Stomach (tissue), 9 donors: Measurements from ENCODE around the gene FOXN3. TPM values are rescaled to one million over a fixed set of nuclear protein-coding genes. Genes with fewer than 3 reads are reported as not detected.
"Not testable (repeated sequence)": the region's sequence is repeated elsewhere in the genome, so short reads cannot be mapped to it uniquely, and the experiment has no call there.

Experiments
- DNase-seq, 2 donors: peaks; one replicate each; pipeline versions ENCODE4 v3.0.0 to v3.0.0-alpha.2; 2013 to 2019
- H3K27ac ChIP-seq, 5 donors: fragments of 200-600 bp in 4 of 5; sonication (generic) in 4 of 5; one replicate each; pipeline ENCODE4 v1.5.1; 2013 to 2019; ENCODE audit warnings: mild to moderate bottlenecking in 1 of 5, moderate library complexity in 1 of 5
- H3K27me3 ChIP-seq, 3 donors: fragments of 200-600 bp; sonication (generic); one replicate each; pipeline ENCODE4 v1.5.1; 2017 to 2019; ENCODE audit warnings: mixed run types in 1 of 3
- H3K36me3 ChIP-seq, 4 donors: fragments of 200-600 bp; sonication (generic); 1 replicate in 3 of 4; 2 replicates in 1 of 4; pipeline ENCODE4 v1.5.1; 2016 to 2019
- H3K4me1 ChIP-seq, 4 donors: fragments of 200-600 bp; sonication (generic); one replicate each; pipeline ENCODE4 v1.5.1; 2016 to 2019
- H3K4me3 ChIP-seq, 4 donors: fragments of 200-600 bp; sonication (generic) in 3 of 4; one replicate each; pipeline ENCODE4 v1.5.1; 2016 to 2019; ENCODE audit warnings: mild to moderate bottlenecking in 1 of 4
- H3K9me3 ChIP-seq, 4 donors: fragments of 200-600 bp; sonication (generic); one replicate each; pipeline ENCODE4 v1.5.1; 2016 to 2019
- CTCF ChIP-seq, 7 experiments: fragments of 450-650 bp in 4 of 7; fragments of 200-600 bp in 3 of 7; sonication (generic) in 3 of 7; IDR thresholded peaks; one replicate each; pipeline ENCODE4 v1.5.1; 2016 to 2019; ENCODE audit warnings: antibody characterized with exemption in 7 of 7, control low read depth in 2 of 7, mild to moderate bottlenecking in 1 of 7
- EP300 ChIP-seq: sonication (generic); formaldehyde crosslinking; IDR thresholded peaks from one replicate; pipeline ENCODE4 v1.6.1; 2017; ENCODE audit warnings: antibody characterized with exemption
- POLR2A ChIP-seq, 4 donors: fragments of 450-650 bp; IDR thresholded peaks; one replicate each; pipeline ENCODE4 v1.6.1; 2016; ENCODE audit warnings: antibody characterized with exemption in 4 of 4, control low read depth in 2 of 4, mild to moderate bottlenecking in 1 of 4, moderate library complexity in 1 of 4
- POLR2AphosphoS5 ChIP-seq, 3 donors: sonication (generic); formaldehyde crosslinking; IDR thresholded peaks; one replicate each; pipeline ENCODE4 v1.6.1; 2016; ENCODE audit warnings: antibody characterized with exemption in 3 of 3
- WGBS, 5 donors: extraction: QIAGEN DNeasy Blood & Tissue Kit in 3 of 5; methylation state at CpG; one replicate each; pipeline versions ENCODE4 v1.1.5 to v1.1.7; 2013 to 2018; 5-methylcytosine and 5-hydroxymethylcytosine counted together
- intact Hi-C: fragments of 100-400 bp; cut with DNase I; formaldehyde crosslinking; loops from one replicate; pipeline ENCODE4 v1.15.1; 2023; ENCODE audit warnings: low total_unique reads
- polyA plus RNA-seq, 3 donors: library from polyadenylated mRNA; stranded (reverse); fragments of 200-250 nt; gene quantifications; one replicate each; pipeline ENCODE4 v1.2.3, GENCODE V29; 2013
- total RNA-seq, 5 donors: library from RNA; depleted of rRNA; stranded (reverse); fragments of >200 nt; gene quantifications; one replicate each; pipeline versions ENCODE4 v1.1.0 to v1.2.3, GENCODE V29; 2014 to 2016
- donor health status: healthy with polysubstance abuse.
- donor health status: Bipolar disorder and iron deficiency.
- donor health status: healthy.

The FOXN3 gene
- total and polyA plus RNA-seq, 8 donors = 12.5 to 126 (median 56.6) TPM

DNA sequence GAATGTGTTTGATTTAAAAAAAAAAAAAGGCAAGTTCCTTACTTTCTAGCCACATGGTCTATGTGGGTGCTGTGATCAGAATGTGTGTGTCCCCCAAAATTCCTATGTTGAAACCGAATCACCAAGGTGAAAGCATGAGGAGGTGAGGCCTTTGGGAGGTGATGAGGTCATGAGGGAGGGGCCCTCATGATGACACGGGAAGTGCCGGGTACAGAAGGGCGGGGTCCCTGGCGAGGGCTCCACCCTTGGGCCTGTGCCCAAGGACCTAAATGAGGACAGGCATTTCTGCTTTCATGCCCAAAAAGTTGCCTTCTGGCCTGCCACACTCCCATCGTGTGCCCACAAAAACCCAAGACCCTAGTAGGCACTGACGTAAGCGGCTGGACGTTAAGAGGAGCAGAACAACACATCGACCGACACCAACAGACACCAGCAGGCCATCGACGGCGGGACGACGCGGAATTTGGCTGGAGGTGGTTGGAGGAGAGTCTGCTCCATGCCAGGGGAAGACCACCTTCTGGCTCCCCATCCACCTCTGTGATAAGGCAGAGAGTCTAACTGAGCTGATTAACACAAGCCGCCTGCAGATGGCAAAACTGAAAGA lies 211.8 kb downstream of the FOXN3 start:
- Histone ChIP-seq H3K4me3 (no peak overlapping the region), H3K27me3 (no peaks in the 10 kb centered on the region), H3K36me3 (peaks cover 0 to 13% (median 9%) of the 10 kb centered on the region in 4 donors), H3K4me1 (peaks cover 0 to 35% (median 15%) of the 10 kb centered on the region in 4 donors), H3K9me3 (peaks cover 0 to 5% (median 0%) of the 10 kb centered on the region in 4 donors), H3K27ac (no peak overlapping the region)
- TF ChIP-seq POLR2AphosphoS5 (IDR thresholded peaks at IDR 0.05) (no peak), EP300 (no peak), POLR2A (IDR thresholded peaks at IDR 0.05) (no peak), CTCF (IDR thresholded peaks at IDR 0.05) (no peak)
- intact Hi-C loops = no loop called here
- WGBS, 5 donors = 90 to 94% (median 93%) methylated on average over 18 of the region's 18 CpGs
- no peak for DNase-seq

DNA sequence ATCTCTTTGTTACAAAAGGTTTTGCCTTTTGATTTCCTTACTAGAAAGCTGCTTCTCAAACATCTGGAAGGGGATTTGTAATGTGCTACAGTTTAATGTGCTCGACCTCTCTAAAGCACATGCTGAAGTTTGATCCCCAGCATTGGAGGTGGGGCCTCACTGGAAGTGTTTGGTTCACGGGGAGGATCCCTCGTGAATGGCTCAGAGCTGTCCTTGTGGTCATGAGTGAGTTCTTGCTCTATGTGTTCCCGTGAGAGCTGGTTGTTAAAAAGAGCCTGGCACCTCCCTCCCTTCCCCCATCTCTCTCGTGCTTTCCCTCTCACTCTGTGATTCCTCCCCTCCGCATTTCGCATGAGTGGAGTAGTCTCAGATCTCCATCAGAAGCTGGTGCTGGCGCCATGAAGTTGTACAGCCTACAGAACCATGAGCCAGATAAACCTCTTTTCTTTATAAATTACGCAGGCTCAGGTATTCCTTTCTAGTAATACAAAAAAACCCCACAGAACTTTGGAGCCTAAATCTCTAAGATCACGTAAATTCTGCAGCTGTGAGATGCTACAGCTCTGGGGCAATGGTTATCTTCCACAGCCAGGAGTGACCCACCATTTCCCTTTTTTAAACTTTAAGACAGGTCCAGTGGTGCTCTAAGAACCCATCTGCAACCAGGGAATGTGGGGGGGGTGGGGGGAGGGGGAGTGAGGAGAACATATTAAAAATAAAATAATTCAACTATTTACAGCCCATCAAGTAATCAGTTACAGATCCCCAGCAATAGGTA lies 214.4 kb downstream of the FOXN3 start:
- intact Hi-C loops = no loop called here
- H3K9me3 ChIP-seq = peaks cover 0 to 5% (median 0%) of the 10 kb centered on the region in 4 donors
- H3K4me3 ChIP-seq = no peak overlapping the region
- peaks cover 0 to 15% (median 8%) of the 10 kb centered on the region in 4 donors for H3K36me3 ChIP-seq
- peaks cover 0 to 26% (median 18%) of the 10 kb centered on the region in 4 donors for H3K4me1 ChIP-seq
- no peak for DNase-seq
- no peak for TF ChIP-seq POLR2AphosphoS5 (IDR thresholded peaks at IDR 0.05)
- no peak for TF ChIP-seq CTCF (IDR thresholded peaks at IDR 0.05)
- TF ChIP-seq POLR2A (IDR thresholded peaks at IDR 0.05) = no peak
- TF ChIP-seq EP300 = no peak
- H3K27ac ChIP-seq = no peak overlapping the region
- WGBS, 5 donors = 88 to 91% (median 90%) methylated on average over 10 of the region's 10 CpGs
- no peaks in the 10 kb centered on the region for H3K27me3 ChIP-seq

DNA sequence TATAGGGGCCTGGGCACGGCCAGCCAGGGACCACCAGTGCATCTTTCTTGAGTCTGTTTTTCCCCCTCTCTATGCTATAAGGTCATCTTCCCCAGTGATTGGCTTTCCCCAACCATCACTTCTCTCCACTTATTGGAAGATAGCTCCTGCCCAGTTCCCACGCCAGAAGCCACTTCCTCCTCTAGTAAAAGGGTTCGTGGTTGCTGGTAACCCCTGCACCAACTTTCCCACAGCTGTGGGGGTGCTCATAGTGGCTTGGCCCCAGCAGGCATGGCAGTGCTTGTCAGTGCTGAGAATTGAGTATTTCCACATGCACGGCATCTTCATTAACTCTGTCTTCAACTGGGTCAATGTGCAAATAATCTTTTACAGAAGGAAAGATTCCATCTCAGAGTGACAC lies 215.4 kb downstream of the FOXN3 start:
- no peak overlapping the region for H3K27ac ChIP-seq
- no peak for DNase-seq
- no peak overlapping the region for H3K4me3 ChIP-seq
- TF ChIP-seq POLR2A (IDR thresholded peaks at IDR 0.05) = no peak
- TF ChIP-seq CTCF (IDR thresholded peaks at IDR 0.05) = no peak
- no peak for TF ChIP-seq EP300
- no peak for TF ChIP-seq POLR2AphosphoS5 (IDR thresholded peaks at IDR 0.05)
- H3K9me3 ChIP-seq = peaks cover 0 to 5% (median 0%) of the 10 kb centered on the region in 4 donors
- H3K36me3 ChIP-seq = peaks cover 0 to 22% (median 13%) of the 10 kb centered on the region in 4 donors
- no peaks in the 10 kb centered on the region for H3K27me3 ChIP-seq
- 75 to 91% (median 86%) methylated on average over 4 of the region's 4 CpGs for WGBS, 5 donors
- H3K4me1 ChIP-seq = peaks cover 0 to 26% (median 16%) of the 10 kb centered on the region in 4 donors
- intact Hi-C loops = no loop called here

DNA sequence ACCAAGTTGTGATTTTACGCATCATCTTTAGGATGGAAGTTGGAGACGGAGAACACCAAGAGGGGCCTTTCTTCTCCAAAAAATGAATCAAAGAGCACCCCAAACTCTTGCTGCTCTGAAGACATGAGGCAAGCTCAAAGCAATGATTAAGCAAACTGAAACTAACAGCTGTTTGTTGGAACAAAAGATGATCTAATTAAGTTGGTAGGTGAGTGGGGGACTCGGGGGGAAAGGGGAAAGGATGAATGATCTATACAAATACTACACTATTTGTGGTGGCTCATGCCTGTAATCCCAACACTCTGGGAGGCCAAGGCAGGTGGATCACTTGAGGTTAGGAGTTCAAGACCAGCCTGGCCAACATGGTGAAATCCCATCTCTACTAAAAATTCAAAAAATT lies 217.7 kb downstream of the FOXN3 start:
- H3K4me3 ChIP-seq = not testable (repeated sequence)
- WGBS, 5 donors = 79 to 89% (median 82%) methylated on average over 3 of the region's 3 CpGs

More for the DNA sequence above, 217.7 kb downstream of the FOXN3 start:
- intact Hi-C loops, H3K27me3 ChIP-seq, DNase-seq, H3K9me3 ChIP-seq, H3K36me3 ChIP-seq: not testable (repeated sequence)
- peak overlapping the region in 2 of 5 donors; percentile 47 to 55 for H3K27ac ChIP-seq
- H3K4me1 ChIP-seq = peaks cover 0 to 25% (median 14%) of the 10 kb centered on the region in 4 donors
